Progenitor cell of endocrine pancreas (in vitro differentiated cells): ENCODE results near the gene STXBP5. TPM values are rescaled to one million over a fixed set of nuclear protein-coding genes. Genes with fewer than 3 reads are reported as not detected.

Source experiments
- DNase-seq: peaks from one replicate; pipeline ENCODE4 v3.0.0; 2021; ENCODE audit warnings: low spot score; ENCODE audit not compliant: unreplicated experiment
- H3K27ac Mint-ChIP-seq: 2 replicates; pipeline ENCODE4 v1.8.0; 2021; ENCODE audit warnings: mild to moderate bottlenecking, moderate library complexity, mixed read lengths
- H3K27me3 Mint-ChIP-seq: 2 replicates; pipeline ENCODE4 v1.8.0; 2021; ENCODE audit warnings: mixed read lengths
- H3K36me3 Mint-ChIP-seq: 2 replicates; pipeline ENCODE4 v1.8.0; 2022; ENCODE audit warnings: mixed read lengths; ENCODE audit not compliant: insufficient read depth
- H3K4me1 Mint-ChIP-seq: 2 replicates; pipeline ENCODE4 v1.8.0; 2021; ENCODE audit warnings: low read depth, mixed read lengths
- H3K4me3 Mint-ChIP-seq: 2 replicates; pipeline ENCODE4 v1.8.0; 2021; ENCODE audit warnings: low read depth, mild to moderate bottlenecking, moderate library complexity, mixed read lengths
- H3K9me3 Mint-ChIP-seq: 2 replicates; pipeline ENCODE4 v1.8.0; 2021; ENCODE audit warnings: low read depth, mixed read lengths
- CTCF ChIP-seq: fragments of 200-600 bp; sonication (generic); IDR thresholded peaks from one replicate; pipeline ENCODE4 v1.5.0; 2021; ENCODE audit warnings: antibody characterized with exemption, mild to moderate bottlenecking; ENCODE audit not compliant: unreplicated experiment
- total RNA-seq: library from RNA; stranded (reverse); gene quantifications from 2 replicates; pipeline ENCODE4 v1.2.1, GENCODE V29; 2021

The STXBP5 gene
- total RNA-seq, 1 donor from 2014 or later, result 43.0 TPM

GRCh38 chr6:147158881-147159280, 45.3 kb upstream of the STXBP5 start:
- H3K4me3 Mint-ChIP-seq, result no peak overlapping the region
- DNase-seq, result no peak
- no peak overlapping the region for H3K27ac Mint-ChIP-seq
- no peak for TF ChIP-seq CTCF
- peaks cover 11% of the 10 kb centered on the region for H3K4me1 Mint-ChIP-seq
- no peaks in the 10 kb centered on the region for H3K9me3 Mint-ChIP-seq
- H3K27me3 Mint-ChIP-seq, result no peaks in the 10 kb centered on the region
- no peaks in the 10 kb centered on the region for H3K36me3 Mint-ChIP-seq

GRCh38 chr6:147159536-147160374, 44.5 kb upstream of the STXBP5 start:
- H3K4me3 Mint-ChIP-seq, result no peak overlapping the region
- H3K36me3 Mint-ChIP-seq, result no peaks in the 10 kb centered on the region
- H3K27me3 Mint-ChIP-seq, result no peaks in the 10 kb centered on the region
- no peak for DNase-seq
- no peaks in the 10 kb centered on the region for H3K9me3 Mint-ChIP-seq
- no peak overlapping the region for H3K27ac Mint-ChIP-seq
- peaks cover 7% of the 10 kb centered on the region for H3K4me1 Mint-ChIP-seq
- no peak for TF ChIP-seq CTCF

- no peaks in the 10 kb centered on the region for H3K36me3 Mint-ChIP-seq
- H3K4me1 Mint-ChIP-seq, result peaks cover 7% of the 10 kb centered on the region
- no peak overlapping the region for H3K4me3 Mint-ChIP-seq
- H3K27ac Mint-ChIP-seq, result no peak overlapping the region
- TF ChIP-seq CTCF, result no peak
- no peaks in the 10 kb centered on the region for H3K27me3 Mint-ChIP-seq
- DNase-seq, result no peak
- H3K9me3 Mint-ChIP-seq, result no peaks in the 10 kb centered on the region
Observed at GRCh38 chr6:147160593-147160992, 43.6 kb upstream of the STXBP5 start.

- H3K4me1 Mint-ChIP-seq, result peaks cover 7% of the 10 kb centered on the region
- H3K36me3 Mint-ChIP-seq, result no peaks in the 10 kb centered on the region
- no peak for TF ChIP-seq CTCF
- H3K27ac Mint-ChIP-seq, result no peak overlapping the region
- no peaks in the 10 kb centered on the region for H3K27me3 Mint-ChIP-seq
- H3K4me3 Mint-ChIP-seq, result no peak overlapping the region
- no peak for DNase-seq
- peaks cover 2% of the 10 kb centered on the region for H3K9me3 Mint-ChIP-seq
Observed at GRCh38 chr6:147161253-147161973, 42.8 kb upstream of the STXBP5 start.

GRCh38 chr6:147161974-147162495, 42.2 kb upstream of the STXBP5 start:
- no peaks in the 10 kb centered on the region for H3K27me3 Mint-ChIP-seq
- TF ChIP-seq CTCF, result no peak
- H3K36me3 Mint-ChIP-seq, result no peaks in the 10 kb centered on the region
- H3K27ac Mint-ChIP-seq, result no peak overlapping the region
- H3K9me3 Mint-ChIP-seq, result peaks cover 6% of the 10 kb centered on the region
- no peak overlapping the region for H3K4me3 Mint-ChIP-seq
- peaks cover 9% of the 10 kb centered on the region for H3K4me1 Mint-ChIP-seq
- DNase-seq, result no peak
